ENCODE data around the gene PHTF1. TPM values are rescaled to one million over a fixed set of nuclear protein-coding genes. Genes with fewer than 3 reads are reported as not detected.

Gene PHTF1
- total RNA-seq, 1 donor from 2014 or later, result 29.4 TPM

GRCh38 chr1:113669988-113670387, 89.3 kb downstream of the PHTF1 start:
- DNase-seq (ENCODE audit: low spot score), result no peak

- no peak for DNase-seq (ENCODE audit: low spot score)
These were observed 93.2 kb downstream of the PHTF1 start for GRCh38 chr1:113666126-113666525.

GRCh38 chr1:113665071-113665470, 94.2 kb downstream of the PHTF1 start:
- no peak for DNase-seq (ENCODE audit: low spot score)

- peak; percentile 38 for DNase-seq (ENCODE audit: low spot score)
These were observed 95.9 kb downstream of the PHTF1 start for GRCh38 chr1:113663165-113663951.

GRCh38 chr1:113662101-113662500, 97.2 kb downstream of the PHTF1 start:
- no peak for DNase-seq (ENCODE audit: low spot score)

- DNase-seq (ENCODE audit: low spot score), result no peak
These were observed 99.2 kb downstream of the PHTF1 start for GRCh38 chr1:113660088-113660487.

- no peak for DNase-seq (ENCODE audit: low spot score)
These were observed 99.7 kb downstream of the PHTF1 start for GRCh38 chr1:113659556-113659955.

- DNase-seq (ENCODE audit: low spot score), result no peak
These were observed 100.3 kb downstream of the PHTF1 start for GRCh38 chr1:113659035-113659434.

- DNase-seq (ENCODE audit: low spot score), result peak; percentile 7
These were observed 101.7 kb downstream of the PHTF1 start for GRCh38 chr1:113657556-113658063.

- peak; percentile 23 for DNase-seq (ENCODE audit: low spot score)
These were observed 102.2 kb downstream of the PHTF1 start for GRCh38 chr1:113657126-113657525.

GRCh38 chr1:113654883-113655282, 104.4 kb downstream of the PHTF1 start:
- DNase-seq (ENCODE audit: low spot score), result no peak

- DNase-seq (ENCODE audit: low spot score), result no peak
These were observed 105.5 kb downstream of the PHTF1 start for GRCh38 chr1:113653741-113654140.

- no peak for DNase-seq (ENCODE audit: low spot score)
These were observed 106.5 kb downstream of the PHTF1 start for GRCh38 chr1:113652771-113653170.

GRCh38 chr1:113648478-113648877, 110.8 kb downstream of the PHTF1 start:
- DNase-seq (ENCODE audit: low spot score), result no peak

- DNase-seq (ENCODE audit: low spot score), result no peak
These were observed 112.1 kb downstream of the PHTF1 start for GRCh38 chr1:113647164-113647563.

Other genes starting within 250 kb of the PHTF1 start
- 25.3 TPM for gene RSBN1, start 53.0 kb upstream of the PHTF1 start, total RNA-seq (ENCODE audit: insufficient read depth, low replicate concordance)
- 3.1 TPM for gene PTPN22, start 112.2 kb upstream of the PHTF1 start, total RNA-seq (ENCODE audit: insufficient read depth, low replicate concordance)
- gene BCL2L15, start 128.1 kb upstream of the PHTF1 start, total RNA-seq (ENCODE audit: insufficient read depth, low replicate concordance), result 3.6 TPM
- gene AP4B1, start 145.3 kb upstream of the PHTF1 start, total RNA-seq (ENCODE audit: insufficient read depth, low replicate concordance), result 25.8 TPM
- gene DCLRE1B, start 145.8 kb upstream of the PHTF1 start, total RNA-seq (ENCODE audit: insufficient read depth, low replicate concordance), result 9.6 TPM
- 28.9 TPM for gene HIPK1, start 169.8 kb upstream of the PHTF1 start, total RNA-seq (ENCODE audit: insufficient read depth, low replicate concordance)
- gene OLFML3, start 220.0 kb upstream of the PHTF1 start, total RNA-seq (ENCODE audit: insufficient read depth, low replicate concordance), result 370 TPM